IMR-90 (cell line): Measurements from ENCODE around the gene SIPA1. TPM values are rescaled to one million over a fixed set of nuclear protein-coding genes. Genes with fewer than 3 reads are reported as not detected.
"Not testable (repeated sequence)": the region's sequence is repeated elsewhere in the genome, so short reads cannot be mapped to it uniquely, and the experiment has no call there.

Experiments used
- ATAC-seq: fragments of 200-7000 bp; cut with Tn5 transposase; 2 replicates; pipeline ENCODE4 v1.9.1; 2020; ENCODE audit warnings: low read depth, mild to moderate bottlenecking, moderate library complexity
- BruUV-seq: library from RNA; stranded (reverse); fragments of 400-500 nt; replicated peaks from 2 replicates; lab custom pipeline; 2021; lab: Mats Ljungman, UMichigan
- CTCF ChIA-PET: fragments of 300-600 bp; formaldehyde crosslinking; extraction: SDS; loops from one replicate; lab custom pipeline; 2021; ENCODE audit warnings: antibody characterized with exemption; lab: Yijun Ruan, JAX
- POLR2A ChIA-PET: fragments of 300-600 bp; sonication (Branson Sonifier 250); formaldehyde crosslinking; loops from one replicate; lab custom pipeline; 2022; ENCODE audit warnings: antibody characterized with exemption; ENCODE audit not compliant: unreplicated experiment; lab: Charles Lee
- DNase-seq: peaks from one replicate; pipeline ENCODE4 v3.0.0; 2013
- H2AFZ ChIP-seq: replicated peaks from 2 replicates; pipeline ENCODE3; 2013; ENCODE audit warnings: low read length, mild to moderate bottlenecking; ENCODE audit not compliant: poor library complexity
- H2AK5ac ChIP-seq: 2 replicates; pipeline ENCODE4 v1.6.1; 2013; ENCODE audit warnings: low read depth, low read length, inconsistent platforms
- H2AK9ac ChIP-seq: replicated peaks from 2 replicates; pipeline ENCODE3; 2013; ENCODE audit warnings: mild to moderate bottlenecking, low read depth, low read length, moderate library complexity; ENCODE audit not compliant: poor library complexity
- H2BK120ac ChIP-seq: 2 replicates; pipeline ENCODE4 v1.6.1; 2013; ENCODE audit warnings: low read depth, low read length, inconsistent platforms
- H2BK15ac ChIP-seq: 3 replicates; pipeline ENCODE4 v1.6.1; 2013; ENCODE audit warnings: low read depth, low read length, inconsistent platforms
- H2BK20ac ChIP-seq: 2 replicates; pipeline ENCODE4 v1.6.1; 2013; ENCODE audit warnings: low read depth, mild to moderate bottlenecking, inconsistent platforms, low read length, moderate library complexity
- H2BK5ac ChIP-seq: 2 replicates; pipeline ENCODE4 v1.6.1; 2013; ENCODE audit warnings: mild to moderate bottlenecking, low read depth, low read length, inconsistent platforms; ENCODE audit not compliant: poor library complexity, severe bottlenecking
- H3K14ac ChIP-seq: replicated peaks from 2 replicates; pipeline ENCODE4 v1.6.1; 2013; ENCODE audit warnings: low read depth, low read length, inconsistent platforms
- H3K18ac ChIP-seq: 2 replicates; pipeline ENCODE4 v1.6.1; 2013; ENCODE audit warnings: low read depth, low read length, control low read depth
- H3K23ac ChIP-seq: 2 replicates; pipeline ENCODE4 v1.6.1; 2013; ENCODE audit warnings: low read depth, low read length, inconsistent platforms
- H3K27ac ChIP-seq: 2 replicates; pipeline ENCODE4 v1.5.1; 2013; ENCODE audit warnings: mild to moderate bottlenecking, control low read depth, low read length; ENCODE audit not compliant: insufficient read depth
- H3K27me3 ChIP-seq: 2 replicates; pipeline ENCODE4 v1.6.1; 2013; ENCODE audit warnings: low read length; ENCODE audit not compliant: control insufficient read depth, insufficient read depth
- H3K36me3 ChIP-seq: 2 replicates; pipeline ENCODE4 v1.6.1; 2013; ENCODE audit warnings: low read length, mixed read lengths; ENCODE audit not compliant: control insufficient read depth, insufficient read depth
- H3K4ac ChIP-seq: 2 replicates; pipeline ENCODE4 v1.6.1; 2013; ENCODE audit warnings: low read depth, low read length, inconsistent platforms
- H3K4me1 ChIP-seq: 2 replicates; pipeline ENCODE4 v1.6.1; 2013; ENCODE audit warnings: low read length, mixed read lengths; ENCODE audit not compliant: control insufficient read depth, insufficient read depth
- H3K4me2 ChIP-seq: 2 replicates; pipeline ENCODE4 v1.6.1; 2013; ENCODE audit warnings: low read depth, mild to moderate bottlenecking, control low read depth, low read length, moderate library complexity
- H3K4me3 ChIP-seq: 2 replicates; pipeline ENCODE4 v1.5.1; 2013; ENCODE audit warnings: low read depth, mild to moderate bottlenecking, control low read depth, low read length, moderate library complexity; ENCODE audit not compliant: insufficient read depth
- H3K56ac ChIP-seq: 2 replicates; pipeline ENCODE4 v1.6.1; 2013; ENCODE audit warnings: low read length, inconsistent platforms; ENCODE audit not compliant: insufficient read depth; ENCODE audit errors: extremely low read depth
- H3K79me1 ChIP-seq, 2 experiments: 2 replicates each; pipeline ENCODE4 v1.6.1; 2013; ENCODE audit warnings: low read length in 2 of 2, inconsistent platforms in 1 of 2, low read depth in 1 of 2
- H3K9ac ChIP-seq: 2 replicates; pipeline ENCODE4 v1.6.1; 2013; ENCODE audit warnings: low read depth, low read length, control low read depth
- H3K9me1 ChIP-seq: 2 replicates; pipeline ENCODE4 v1.6.1; 2013; ENCODE audit warnings: low read length, inconsistent platforms; ENCODE audit not compliant: insufficient read depth
- H3K9me3 ChIP-seq: 2 replicates; pipeline ENCODE4 v1.6.1; 2013; ENCODE audit warnings: low read length; ENCODE audit not compliant: control insufficient read depth, insufficient read depth
- H4K20me1 ChIP-seq: 2 replicates; pipeline ENCODE4 v1.6.1; 2013; ENCODE audit warnings: low read length, inconsistent platforms; ENCODE audit not compliant: insufficient read depth
- H4K5ac ChIP-seq: 2 replicates; pipeline ENCODE4 v1.6.1; 2013; ENCODE audit warnings: mild to moderate bottlenecking, low read depth, low read length, control low read depth
- H4K8ac ChIP-seq, 2 experiments: 2 replicates each; pipeline ENCODE4 v1.6.1; 2013; ENCODE audit warnings: low read depth in 2 of 2, low read length in 2 of 2, control low read depth in 1 of 2, inconsistent platforms in 1 of 2
- H4K91ac ChIP-seq: 2 replicates; pipeline ENCODE4 v1.6.1; 2013; ENCODE audit warnings: low read depth, low read length, inconsistent platforms; ENCODE audit not compliant: insufficient read depth
- WGBS, 2 experiments: methylation state at CpG; one replicate each; pipeline versions ENCODE4 v1.1.5 to v1.1.7; 2013; ENCODE audit warnings: missing lambda C conversion rate in 2 of 2; ENCODE audit not compliant: insufficient read length in 1 of 2; ENCODE audit errors: extremely low coverage in 2 of 2; 5-methylcytosine and 5-hydroxymethylcytosine counted together
- dilution Hi-C: fragments of 300-500 bp; cut with HindIII; formaldehyde crosslinking; loops from one replicate; pipeline ENCODE4 v1.14.3; 2018; ENCODE audit warnings: low sequenced_read_pairs; ENCODE audit not compliant: unreplicated experiment
- in situ Hi-C: fragments of 300-500 bp; cut with MboI; formaldehyde crosslinking; loops from 3 replicates; pipeline ENCODE4 v1.14.3; 2019; ENCODE audit warnings: low sequenced_read_pairs, inconsistent platforms, mixed read lengths
- intact Hi-C: fragments of 100-400 bp; cut with micrococcal nuclease; formaldehyde crosslinking; loops from 2 replicates; pipeline ENCODE4 v1.10.0; 2022
- polyA plus RNA-seq, 3 experiments: library from polyadenylated mRNA; depleted of rRNA; stranded (reverse); fragments of >200 nt; gene quantifications; 2 replicates each; pipeline ENCODE4 v1.2.3, GENCODE V29; 2012; ENCODE audit warnings: low replicate concordance in 1 of 3
- total RNA-seq: library from RNA; depleted of rRNA; stranded (reverse); fragments of >200 nt; gene quantifications from 2 replicates; pipeline ENCODE4 v1.2.3, GENCODE V29; 2012

SIPA1 gene
- total and polyA plus RNA-seq, 2 of the 4 experiments (the other 2 are of a cell fraction): 10.6 to 39.7 TPM

DNA sequence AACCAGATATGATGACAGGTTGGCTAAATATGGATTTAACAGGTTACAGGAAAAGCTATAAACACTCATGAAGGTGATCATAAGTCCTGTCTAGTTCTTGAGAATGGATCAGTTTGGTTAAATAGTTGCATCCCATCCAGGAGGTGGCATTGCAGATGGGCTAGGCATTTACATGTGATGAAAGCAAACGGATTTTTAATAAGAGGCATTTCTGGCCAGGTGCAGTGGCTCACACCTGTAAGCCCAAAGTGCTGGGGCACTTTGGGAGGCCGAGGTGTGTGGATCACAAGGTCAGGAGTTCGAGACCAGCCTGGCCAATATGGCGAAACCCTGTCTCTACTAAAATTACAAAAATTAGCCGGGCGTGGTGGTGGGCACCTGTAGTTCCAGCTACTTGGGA lies 45.6 kb downstream of the SIPA1 start:
- H3K23ac ChIP-seq, H3K79me1 ChIP-seq, H4K8ac ChIP-seq, intact Hi-C loops, POLR2A ChIA-PET, H3K27ac ChIP-seq, H3K14ac ChIP-seq, H2BK120ac ChIP-seq, H3K9me3 ChIP-seq, DNase-seq, H2BK5ac ChIP-seq, H2AFZ ChIP-seq, H2AK9ac ChIP-seq, H3K18ac ChIP-seq, H2BK15ac ChIP-seq, in situ Hi-C loops, H3K4ac ChIP-seq, H3K4me2 ChIP-seq, H3K4me3 ChIP-seq, H2AK5ac ChIP-seq, CTCF ChIA-PET, ATAC-seq, dilution Hi-C loops, H2BK20ac ChIP-seq, BruUV-seq, H4K91ac ChIP-seq, H3K56ac ChIP-seq, H4K20me1 ChIP-seq, H3K9ac ChIP-seq, H3K4me1 ChIP-seq, H3K36me3 ChIP-seq, H4K5ac ChIP-seq, H3K9me1 ChIP-seq: not testable (repeated sequence)
- H3K27me3 ChIP-seq: peaks cover 24% of the 10 kb centered on the region
- no CpG with 5 or more reads among the region's 6 CpGs for WGBS, 2 experiments
